CD4-positive, alpha-beta T cell treated with Interleukin-17A for 4 hours (primary cell): ENCODE measurements around the gene PIK3R6.
"Not testable (repeated sequence)": the region's sequence is repeated elsewhere in the genome, so short reads cannot be mapped to it uniquely, and the experiment has no call there.

ENCODE experiments used
- DNase-seq: peaks from one replicate; pipeline ENCODE4 v3.0.0-alpha.2; 2020; ENCODE audit warnings: mixed read lengths

PIK3R6 gene

GRCh38 chr17:8872705-8873435 lies 5.4 kb upstream of the PIK3R6 start:
- DNase-seq, result no peak

GRCh38 chr17:8872036-8872704 lies 4.7 kb upstream of the PIK3R6 start:
- DNase-seq, result no peak

GRCh38 chr17:8871081-8871581 lies 3.7 kb upstream of the PIK3R6 start:
- no peak for DNase-seq

GRCh38 chr17:8870406-8871040 lies 3.0 kb upstream of the PIK3R6 start:
- DNase-seq, result no peak

GRCh38 chr17:8869114-8869815 lies 1.8 kb upstream of the PIK3R6 start:
- no peak for DNase-seq

GRCh38 chr17:8868529-8868951 lies 1.1 kb upstream of the PIK3R6 start:
- DNase-seq, result no peak

- DNase-seq, result no peak
Measured at GRCh38 chr17:8868092-8868491, 618 bp upstream of the PIK3R6 start.

- no peak for DNase-seq
Measured at GRCh38 chr17:8865811-8866210, 1.7 kb downstream of the PIK3R6 start.

- no peak for DNase-seq
Measured at GRCh38 chr17:8865385-8865784, 2.1 kb downstream of the PIK3R6 start.

- DNase-seq, result no peak
Measured at GRCh38 chr17:8862213-8863056, 5.0 kb downstream of the PIK3R6 start.

- no peak for DNase-seq
Measured at GRCh38 chr17:8861495-8862181, 5.8 kb downstream of the PIK3R6 start.

- no peak for DNase-seq
Measured at GRCh38 chr17:8859804-8860430, 7.6 kb downstream of the PIK3R6 start.

- no peak for DNase-seq
Measured at GRCh38 chr17:8859027-8859803, 8.3 kb downstream of the PIK3R6 start.

- peak; percentile 33 for DNase-seq
Measured at GRCh38 chr17:8857919-8858318, 9.6 kb downstream of the PIK3R6 start.

- DNase-seq, result no peak
Measured at GRCh38 chr17:8856869-8857575, 10.5 kb downstream of the PIK3R6 start.

GRCh38 chr17:8856205-8856603 lies 11.3 kb downstream of the PIK3R6 start:
- not testable (repeated sequence) for DNase-seq

- DNase-seq, result no peak
Measured at GRCh38 chr17:8855477-8856204, 11.8 kb downstream of the PIK3R6 start.

GRCh38 chr17:8851600-8851999 lies 15.9 kb downstream of the PIK3R6 start:
- DNase-seq, result no peak
